ENCODE results near the gene DENND1B.

Gene DENND1B

GRCh38 chr1:197619008-197619640, 156.2 kb downstream of the DENND1B start:
- DNase-seq (ENCODE audit: low read depth): peak; percentile 49
- TF ChIP-seq CTCF (conservative IDR thresholded peaks at IDR 0.05; ENCODE audit: low read length): peak; percentile 55
- no peak overlapping the region for H3K4me3 ChIP-seq (ENCODE audit: low read length)

GRCh38 chr1:197618061-197618460, 157.2 kb downstream of the DENND1B start:
- DNase-seq (ENCODE audit: low read depth): peak; percentile 3
- TF ChIP-seq CTCF (conservative IDR thresholded peaks at IDR 0.05; ENCODE audit: low read length): no peak
- no peak overlapping the region for H3K4me3 ChIP-seq (ENCODE audit: low read length)

GRCh38 chr1:197615693-197616011, 159.6 kb downstream of the DENND1B start:
- no peak for DNase-seq (ENCODE audit: low read depth)
- TF ChIP-seq CTCF (conservative IDR thresholded peaks at IDR 0.05; ENCODE audit: low read length): no peak

GRCh38 chr1:197614916-197615692, 160.2 kb downstream of the DENND1B start:
- peak; percentile 52 for DNase-seq (ENCODE audit: low read depth)
- H3K4me3 ChIP-seq (ENCODE audit: low read length): no peak overlapping the region
- peak; percentile 76 for TF ChIP-seq CTCF (conservative IDR thresholded peaks at IDR 0.05; ENCODE audit: low read length)

More at GRCh38 chr1:197615693-197616011, 159.6 kb downstream of the DENND1B start:
- H3K4me3 ChIP-seq (ENCODE audit: low read length): no peak overlapping the region

- TF ChIP-seq CTCF (conservative IDR thresholded peaks at IDR 0.05; ENCODE audit: low read length): no peak
- H3K4me3 ChIP-seq (ENCODE audit: low read length): no peak overlapping the region
- no peak for DNase-seq (ENCODE audit: low read depth)
These were observed 169.0 kb downstream of the DENND1B start for GRCh38 chr1:197606168-197606845.

GRCh38 chr1:197604302-197604701, 171.0 kb downstream of the DENND1B start:
- TF ChIP-seq CTCF (conservative IDR thresholded peaks at IDR 0.05; ENCODE audit: low read length): no peak
- no peak overlapping the region for H3K4me3 ChIP-seq (ENCODE audit: low read length)
- DNase-seq (ENCODE audit: low read depth): no peak
